HepG2 (cell line): ENCODE data around the gene AK9. TPM values are rescaled to one million over a fixed set of nuclear protein-coding genes. Genes with fewer than 3 reads are reported as not detected.

Experiments
- ATAC-seq: fragments of 200-7000 bp; cut with Tn5 transposase; 3 replicates; pipeline ENCODE4 v1.9.1; 2020; ENCODE audit warnings: mild to moderate bottlenecking, moderate library complexity
- BruUV-seq: library from RNA; stranded (reverse); fragments of 400-500 nt; replicated peaks from 2 replicates; lab custom pipeline; 2021; lab: Mats Ljungman, UMichigan
- CTCF ChIA-PET: fragments of 300-600 bp; formaldehyde crosslinking; extraction: SDS; loops from one replicate; lab custom pipeline; 2021; ENCODE audit warnings: low total read pairs, inconsistent platforms, low intra/inter-chr PET ratio; lab: Yijun Ruan, JAX
- POLR2A ChIA-PET: fragments of 350-600 bp; sonication (Branson Sonifier 250); formaldehyde crosslinking; loops from one replicate; lab custom pipeline; 2020; ENCODE audit warnings: antibody characterized with exemption, inconsistent platforms; lab: Yijun Ruan, JAX
- DNase-seq: peaks from one replicate; pipeline ENCODE4 v3.0.0-alpha.2; 2015; ENCODE audit warnings: low spot score
- FAIRE-seq: peaks from 3 replicates; lab custom pipeline; 2011; peaks lifted over from hg19 to GRCh38; lab: Jason Lieb, UNC
- H2AFZ ChIP-seq: one replicate; pipeline ENCODE4 v1.6.1; 2011; ENCODE audit warnings: low read length, inconsistent platforms
- H3K27ac ChIP-seq: fragments of 300-600 bp; 3 replicates; pipeline ENCODE4 v1.8.0; 2011; ENCODE audit warnings: mixed run types, mild to moderate bottlenecking, mixed read lengths, low read length, inconsistent platforms; ENCODE audit not compliant: insufficient read depth; ENCODE audit errors: extremely low read length
- H3K27me3 ChIP-seq, 2 experiments: fragments of 200-600 bp in 1 of 2; 2 replicates in 1 of 2; 3 replicates in 1 of 2; pipeline versions ENCODE4 v1.6.0 to v1.8.0; 2011; ENCODE audit warnings: low read length in 2 of 2, mild to moderate bottlenecking in 2 of 2, moderate library complexity in 2 of 2, inconsistent platforms in 1 of 2; ENCODE audit not compliant: insufficient read depth in 2 of 2, control insufficient read depth in 1 of 2
- H3K36me3 ChIP-seq, 2 experiments: fragments of 200-600 bp in 1 of 2; replicated peaks in 1 of 2; 2 replicates in 1 of 2; 3 replicates in 1 of 2; pipeline versions ENCODE4 v1.5.1 to v1.8.0; 2011; ENCODE audit warnings: low read length in 2 of 2, inconsistent platforms in 1 of 2; ENCODE audit not compliant: insufficient read depth in 2 of 2, control insufficient read depth in 1 of 2
- H3K4me1 ChIP-seq: 2 replicates; pipeline ENCODE4 v1.5.1; 2012; ENCODE audit warnings: low read length, inconsistent platforms; ENCODE audit not compliant: insufficient read depth
- H3K4me2 ChIP-seq: 2 replicates; pipeline ENCODE4 v1.6.0; 2011; ENCODE audit warnings: low read depth, low read length, inconsistent platforms
- H3K4me3 ChIP-seq, 3 experiments: fragments of 200-600 bp in 1 of 3; sonication (generic), shearing (Covaris generic) in 1 of 3; replicated peaks in 1 of 3; 2 replicates each; pipeline ENCODE4 v1.5.1; 2011 to 2016; ENCODE audit warnings: low read length in 3 of 3, inconsistent platforms in 2 of 3, low read depth in 2 of 3, mild to moderate bottlenecking in 2 of 3, control low read depth in 1 of 3, mixed read lengths in 1 of 3; ENCODE audit not compliant: insufficient read depth in 1 of 3
- H3K79me2 ChIP-seq: one replicate; pipeline ENCODE4 v1.6.1; 2011; ENCODE audit warnings: low read length, inconsistent platforms; ENCODE audit not compliant: insufficient read depth
- H3K9ac ChIP-seq: 2 replicates; pipeline ENCODE4 v1.6.0; 2011; ENCODE audit warnings: mild to moderate bottlenecking, low read depth, low read length, inconsistent platforms; ENCODE audit not compliant: insufficient read depth
- H3K9me3 ChIP-seq: 2 replicates; pipeline ENCODE4 v1.5.1; 2012; ENCODE audit warnings: mild to moderate bottlenecking, low read length
- H4K20me1 ChIP-seq: 2 replicates; pipeline ENCODE4 v1.6.0; 2011; ENCODE audit warnings: inconsistent platforms, mild to moderate bottlenecking, low read length, moderate library complexity; ENCODE audit not compliant: insufficient read depth
- BHLHE40 ChIP-seq: IDR thresholded peaks from 2 replicates; pipeline ENCODE4 v1.6.1; 2011; ENCODE audit warnings: low read length, improper control_type of control experiment
- FOXK1 ChIP-seq: sonication (generic); formaldehyde crosslinking; IDR thresholded peaks from 2 replicates; pipeline ENCODE4 v1.4.0; 2020; ENCODE audit warnings: low read depth, missing genetic modification reagents, borderline replicate concordance
- HNRNPLL ChIP-seq: fragments of 200-400 bp; formaldehyde crosslinking; IDR thresholded peaks from 2 replicates; pipeline ENCODE4 v1.6.1; 2017; ENCODE audit warnings: mild to moderate bottlenecking, low read depth, low read length; ENCODE audit not compliant: poor library complexity, severe bottlenecking
- KLF15 ChIP-seq: sonication (generic); formaldehyde crosslinking; IDR thresholded peaks from 2 replicates; pipeline ENCODE4 v1.8.1; 2023; ENCODE audit warnings: borderline replicate concordance, mild to moderate bottlenecking, inconsistent platforms, missing genetic modification reagents, mixed read lengths
- MEF2D ChIP-seq: sonication (generic); formaldehyde crosslinking; IDR thresholded peaks from 2 replicates; pipeline ENCODE4 v1.5.1; 2020; ENCODE audit warnings: mild to moderate bottlenecking, missing genetic modification reagents
- MEIS2 ChIP-seq: sonication (generic); formaldehyde crosslinking; IDR thresholded peaks from 2 replicates; pipeline ENCODE4 v1.9.0; 2021; ENCODE audit warnings: mild to moderate bottlenecking, missing genetic modification reagents
- MZF1 ChIP-seq: sonication (generic); formaldehyde crosslinking; IDR thresholded peaks from 2 replicates; pipeline ENCODE4 v1.8.1; 2023; ENCODE audit warnings: mild to moderate bottlenecking, missing genetic modification reagents, borderline replicate concordance
- PATZ1 ChIP-seq: sonication (generic); formaldehyde crosslinking; IDR thresholded peaks from 2 replicates; pipeline ENCODE4 v1.4.0; 2020; ENCODE audit warnings: missing genetic modification reagents
- PLRG1 ChIP-seq: fragments of 450-650 bp; conservative IDR thresholded peaks from 2 replicates; pipeline ENCODE4 v1.6.1; 2016
- RBM22 ChIP-seq: fragments of 200-400 bp; formaldehyde crosslinking; optimal IDR thresholded peaks from 2 replicates; pipeline ENCODE3; 2017; ENCODE audit warnings: mild to moderate bottlenecking, low read length, moderate library complexity
- SMARCC2 ChIP-seq: fragments of 450-650 bp; IDR thresholded peaks from 2 replicates; pipeline ENCODE4 v1.6.1; 2017; ENCODE audit warnings: antibody characterized with exemption, mild to moderate bottlenecking
- TAF1 ChIP-seq: sonication (generic); formaldehyde crosslinking; IDR thresholded peaks from 2 replicates; pipeline ENCODE4 v1.4.0; 2020; ENCODE audit warnings: missing genetic modification reagents
- ZBTB43 ChIP-seq: sonication (generic); formaldehyde crosslinking; conservative IDR thresholded peaks from 2 replicates; pipeline ENCODE4 v1.4.0; 2020; ENCODE audit warnings: missing genetic modification reagents
- ZMYM4 ChIP-seq: sonication (generic); formaldehyde crosslinking; IDR thresholded peaks from 2 replicates; pipeline ENCODE4 v1.8.1; 2023; ENCODE audit warnings: mild to moderate bottlenecking, missing genetic modification reagents
- ZNF251 ChIP-seq: sonication (generic); formaldehyde crosslinking; IDR thresholded peaks from 2 replicates; pipeline ENCODE4 v1.9.0; 2021; ENCODE audit warnings: mild to moderate bottlenecking, missing genetic modification reagents
- ZNF619 ChIP-seq: sonication (generic); formaldehyde crosslinking; IDR thresholded peaks from 2 replicates; pipeline ENCODE4 v1.4.0; 2020; ENCODE audit warnings: mild to moderate bottlenecking, missing genetic modification reagents
- ZNF710 ChIP-seq: sonication (generic); formaldehyde crosslinking; IDR thresholded peaks from 2 replicates; pipeline ENCODE4 v1.5.0; 2020; ENCODE audit warnings: mild to moderate bottlenecking, missing genetic modification reagents, borderline replicate concordance
- ZSCAN12 ChIP-seq: sonication (generic); formaldehyde crosslinking; IDR thresholded peaks from 2 replicates; pipeline ENCODE4 v1.9.0; 2021; ENCODE audit warnings: mild to moderate bottlenecking, missing genetic modification reagents
- WGBS: methylation state at CpG from one replicate; pipeline ENCODE4 v1.1.6; 2017; ENCODE audit warnings: low lambda C conversion rate; 5-methylcytosine and 5-hydroxymethylcytosine counted together
- in situ Hi-C: cut with HindIII; loops from 2 replicates; pipeline ENCODE4 v1.10.0; 2017; ENCODE audit warnings: low pct_unique_long_range_greater_than_20kb; ENCODE audit not compliant: extremely low pct_ligation_motif_present
- intact Hi-C: fragments of 100-400 bp; cut with micrococcal nuclease; formaldehyde crosslinking; loops from one replicate; pipeline ENCODE4 v1.10.0; 2022; ENCODE audit not compliant: unreplicated experiment
- polyA plus RNA-seq, 8 experiments: library from polyadenylated mRNA; depleted of rRNA in 3 of 8; stranded (reverse) in 7 of 8; unstranded in 1 of 8; fragments of >200 nt; fragmentation: Illumina TruSeq in 4 of 8; extraction: Trizol in 4 of 8; gene quantifications; 2 replicates each; pipeline versions ENCODE4 v1.2.1 to v1.2.3, GENCODE V29; 2011 to 2016; ENCODE audit warnings: low read depth in 4 of 8, missing spikeins in 1 of 8, mixed read lengths in 1 of 8; ENCODE audit not compliant: insufficient read depth in 1 of 8
- total RNA-seq, 5 experiments: library from RNA; depleted of rRNA; stranded (reverse); fragments of >200 nt; fragmentation: Illumina TruSeq; extraction: Trizol; gene quantifications; 2 replicates each; pipeline ENCODE4 v1.2.3, GENCODE V29; 2016; ENCODE audit warnings: low read depth in 1 of 5

Gene AK9
- total and polyA plus RNA-seq, 2 of the 13 experiments (the other 11 are each of a cell fraction or from before 2014, with no cell fraction given), result 3.2 to 4.8 TPM

- H4K20me1 ChIP-seq, result no peaks in the 10 kb centered on the region
- in situ Hi-C loops, result no loop called here
- TF ChIP-seq SMARCC2, result no peak
- 0 out of 2 replicates have a peak, but pooled peaks have one; percentile 22 for TF ChIP-seq MEF2D (CRISPR knock-in tag)
- 0 out of 2 replicates have a peak, but pooled peaks have one; percentile 33 for TF ChIP-seq TAF1 (CRISPR knock-in tag)
- TF ChIP-seq PATZ1 (CRISPR knock-in tag), result 0 out of 2 replicates have a peak, but pooled peaks have one; percentile 38
- TF ChIP-seq BHLHE40, result no peak
- TF ChIP-seq FOXK1 (CRISPR knock-in tag), result no peak
- no peak for TF ChIP-seq PLRG1
- TF ChIP-seq RBM22, result no peak
- TF ChIP-seq ZNF710 (CRISPR knock-in tag), result peak; percentile 33; the same call in 1 of the 2 replicates
- TF ChIP-seq ZBTB43 (CRISPR knock-in tag), result no peak; the same call in 1 of the 2 replicates
- peak; percentile 12; the same call in 1 of the 2 replicates for TF ChIP-seq ZMYM4 (CRISPR knock-in tag)
- no peak for TF ChIP-seq KLF15
- no peak for TF ChIP-seq ZNF619 (CRISPR knock-in tag)
- no peak for TF ChIP-seq ZNF251 (CRISPR knock-in tag)
- TF ChIP-seq HNRNPLL, result no peak
- no peak for TF ChIP-seq MEIS2 (CRISPR knock-in tag)
- no peak for TF ChIP-seq ZSCAN12 (CRISPR knock-in tag)
- TF ChIP-seq MZF1, result 0 out of 2 replicates have a peak, but pooled peaks have one; percentile 29
Measured at GRCh38 chr6:109455437-109456110, 235.4 kb downstream of the AK9 start, which contains the start of gene MICAL1. MICAL1 (minus strand) TSS chr6:109455772; CDS start chr6:109454196, 1,576 bp downstream.

More at GRCh38 chr6:109455437-109456110, 235.4 kb downstream of the AK9 start, which contains the start of gene MICAL1:
- peaks cover 20% of the 10 kb centered on the region for H3K4me1 ChIP-seq
- 0% methylated on average over 5 of the region's 70 CpGs for WGBS
- no peaks in the 10 kb centered on the region for H3K9me3 ChIP-seq
- no peaks in the 10 kb centered on the region for H3K79me2 ChIP-seq
- H3K27ac ChIP-seq, result no peak within 1 kb of the TSS
- peak within 1 kb of the TSS; percentile 78 for H3K4me2 ChIP-seq
- BruUV-seq, result no TSS peak
- intact Hi-C loops, result loop anchor here (1.0 to 5.0 kb wide), 2 partner anchors 14 to 268 kb away; no protein-coding TSS in a partner anchor
- DNase-seq (peak; percentile 30), FAIRE-seq (no peak), ATAC-seq (peak; percentile 89)
- CTCF ChIA-PET, result no interaction called here
- POLR2A ChIA-PET, result interaction anchor here (0.6 to 5.4 kb wide), 2 partner anchors 12 to 14 kb away, joined by 3 to 22 read pairs; partner anchors contain the start of genes PPIL6 and SMPD2
- H3K36me3 ChIP-seq, result no peaks in the 10 kb centered on the region; a peak in 1 of 5 replicates
- H3K4me3 ChIP-seq, result peak within 1 kb of the TSS; percentile 66 to 92 (median 90)
- H3K27me3 ChIP-seq, result no peaks in the 10 kb centered on the region
- no peak within 1 kb of the TSS for H2AFZ ChIP-seq
- peak within 1 kb of the TSS; percentile 64 for H3K9ac ChIP-seq
